ENCODE measurements around the gene GTPBP10.

DNA sequence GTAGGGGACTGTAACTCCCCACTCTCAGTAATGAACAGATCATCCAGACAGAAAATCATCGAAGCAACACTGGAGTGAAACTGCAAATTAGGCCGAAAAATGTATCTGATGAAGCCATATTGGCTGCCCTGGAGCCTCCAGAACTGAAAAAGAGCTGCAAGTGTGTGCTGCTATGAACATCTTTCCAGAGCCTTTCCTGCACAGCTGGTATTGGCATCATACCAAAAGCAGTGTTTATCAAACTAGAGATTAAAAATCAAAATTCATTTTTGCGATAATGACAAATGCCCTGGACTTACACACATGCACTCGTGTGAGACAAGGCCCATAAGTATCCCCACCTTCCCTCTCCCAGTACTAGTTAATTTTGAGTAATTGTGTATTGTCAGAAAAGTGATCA, 49.9 kb downstream of the GTPBP10 start:
- TF ChIP-seq, protein P1, sequence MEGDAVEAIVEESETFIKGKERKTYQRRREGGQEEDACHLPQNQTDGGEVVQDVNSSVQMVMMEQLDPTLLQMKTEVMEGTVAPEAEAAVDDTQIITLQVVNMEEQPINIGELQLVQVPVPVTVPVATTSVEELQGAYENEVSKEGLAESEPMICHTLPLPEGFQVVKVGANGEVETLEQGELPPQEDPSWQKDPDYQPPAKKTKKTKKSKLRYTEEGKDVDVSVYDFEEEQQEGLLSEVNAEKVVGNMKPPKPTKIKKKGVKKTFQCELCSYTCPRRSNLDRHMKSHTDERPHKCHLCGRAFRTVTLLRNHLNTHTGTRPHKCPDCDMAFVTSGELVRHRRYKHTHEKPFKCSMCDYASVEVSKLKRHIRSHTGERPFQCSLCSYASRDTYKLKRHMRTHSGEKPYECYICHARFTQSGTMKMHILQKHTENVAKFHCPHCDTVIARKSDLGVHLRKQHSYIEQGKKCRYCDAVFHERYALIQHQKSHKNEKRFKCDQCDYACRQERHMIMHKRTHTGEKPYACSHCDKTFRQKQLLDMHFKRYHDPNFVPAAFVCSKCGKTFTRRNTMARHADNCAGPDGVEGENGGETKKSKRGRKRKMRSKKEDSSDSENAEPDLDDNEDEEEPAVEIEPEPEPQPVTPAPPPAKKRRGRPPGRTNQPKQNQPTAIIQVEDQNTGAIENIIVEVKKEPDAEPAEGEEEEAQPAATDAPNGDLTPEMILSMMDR (IDR thresholded peaks at IDR 0.05), result no peak
- TF ChIP-seq POLR2A (IDR thresholded peaks at IDR 0.05), result no peak
- no peak for TF ChIP-seq EP300 (IDR thresholded peaks at IDR 0.05)
